Heart left ventricle (tissue), 13 donors: Measurements from ENCODE around the gene TANGO2.

Source experiments
- POLR2A ChIP-seq, 2 donors: fragments of 450-650 bp; IDR thresholded peaks; one replicate each; pipeline ENCODE4 v1.6.1; 2017; ENCODE audit warnings: antibody characterized with exemption in 2 of 2, mild to moderate bottlenecking in 2 of 2, moderate library complexity in 2 of 2
- TF ChIP-seq, protein P1 (sequence below), 12 donors: fragments of 200-600 bp; sonication (generic) in 4 of 12; IDR thresholded peaks; one replicate each; pipeline versions ENCODE4 v1.5.0 to v1.8.0; 2018 to 2022; ENCODE audit warnings: antibody characterized with exemption in 12 of 12, mild to moderate bottlenecking in 5 of 12
- donor health status: ischemic (EF 13 %, LVEDD 7.1; RV severe dilation, severe dysfunction).
- donor health status: DM: no; HTN: yes; CAD: no.
- donor health status: DM: no; HTN: no; CAD: no.
- donor health status: ischemic (EF 25% LVEDD 6.9; RV normal size, moderate dysfunction).
- donor health status: ischemic (EF 25% LVEDD 5.7; RV mildly dilated, moderate dysfunction).
- donor health status: ischemic (EF 35%, LVEDD 5.7; RV mildly dilated, moderate dysfunction).
- donor health status: nonischemic (EF 11% LVEDD 7.7; RV severe dilation, severe dysfunction).
- donor health status: DM: yes; HTN: yes; CAD: no.
- donor health status: PGD.
- donor health status: ischemic (EF 29% LVEDD 5.4; RV normal size, mild dysfunction).
- donor health status: nonischemic (EF 23%, LVEDD 6.1; RV moderate dilation, normal function).

DNA sequence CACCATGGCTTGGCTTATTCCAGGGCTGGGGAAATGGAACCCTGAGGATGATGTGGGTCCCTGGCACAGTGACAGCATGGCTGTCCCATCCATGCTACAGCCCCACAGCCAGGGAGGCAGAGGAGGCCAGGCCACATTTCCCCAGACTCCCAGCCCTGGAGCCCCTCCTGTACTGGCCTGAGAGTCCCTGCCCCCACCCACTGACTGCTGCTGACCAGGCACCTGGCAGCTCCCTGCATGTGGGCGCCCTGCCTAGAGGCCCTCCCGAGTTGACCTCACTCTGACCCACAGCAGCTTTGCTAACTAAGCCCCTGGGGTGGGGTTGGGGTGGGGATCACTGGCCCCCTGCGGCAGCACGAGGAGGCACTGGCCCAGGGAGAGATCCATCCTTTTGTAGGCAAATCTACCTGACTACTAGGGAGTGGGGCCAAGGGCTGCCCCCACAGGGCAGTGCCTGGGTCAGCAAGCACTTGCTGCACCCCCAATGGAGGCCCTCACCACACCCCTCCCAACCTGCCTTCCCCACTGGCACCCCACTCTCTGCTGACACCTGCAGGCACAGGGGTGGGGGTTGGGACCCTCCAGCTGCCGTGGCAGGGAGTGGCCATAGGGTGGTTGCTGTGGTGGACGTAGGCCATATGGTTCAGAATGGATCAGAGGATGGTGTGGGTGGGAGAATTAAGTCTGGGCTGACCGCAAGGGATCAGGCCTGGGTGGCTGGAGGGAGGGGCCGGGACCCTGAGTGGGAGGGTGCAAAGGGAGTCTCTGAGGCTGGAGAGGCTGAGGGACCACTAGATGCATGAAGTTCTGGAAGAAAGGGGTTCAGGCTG, 21.7 kb upstream of the TANGO2 start:
- TF ChIP-seq, protein P1, sequence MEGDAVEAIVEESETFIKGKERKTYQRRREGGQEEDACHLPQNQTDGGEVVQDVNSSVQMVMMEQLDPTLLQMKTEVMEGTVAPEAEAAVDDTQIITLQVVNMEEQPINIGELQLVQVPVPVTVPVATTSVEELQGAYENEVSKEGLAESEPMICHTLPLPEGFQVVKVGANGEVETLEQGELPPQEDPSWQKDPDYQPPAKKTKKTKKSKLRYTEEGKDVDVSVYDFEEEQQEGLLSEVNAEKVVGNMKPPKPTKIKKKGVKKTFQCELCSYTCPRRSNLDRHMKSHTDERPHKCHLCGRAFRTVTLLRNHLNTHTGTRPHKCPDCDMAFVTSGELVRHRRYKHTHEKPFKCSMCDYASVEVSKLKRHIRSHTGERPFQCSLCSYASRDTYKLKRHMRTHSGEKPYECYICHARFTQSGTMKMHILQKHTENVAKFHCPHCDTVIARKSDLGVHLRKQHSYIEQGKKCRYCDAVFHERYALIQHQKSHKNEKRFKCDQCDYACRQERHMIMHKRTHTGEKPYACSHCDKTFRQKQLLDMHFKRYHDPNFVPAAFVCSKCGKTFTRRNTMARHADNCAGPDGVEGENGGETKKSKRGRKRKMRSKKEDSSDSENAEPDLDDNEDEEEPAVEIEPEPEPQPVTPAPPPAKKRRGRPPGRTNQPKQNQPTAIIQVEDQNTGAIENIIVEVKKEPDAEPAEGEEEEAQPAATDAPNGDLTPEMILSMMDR (IDR thresholded peaks at IDR 0.05) = no peak
- no peak for TF ChIP-seq POLR2A (IDR thresholded peaks at IDR 0.05)
